Transverse colon (tissue), 4 donors: ENCODE results near the gene R3HDM4. TPM values are rescaled to one million over a fixed set of nuclear protein-coding genes. Genes with fewer than 3 reads are reported as not detected.

Source experiments
- DNase-seq: peaks from one replicate; pipeline ENCODE4 v3.0.0-alpha.2; 2019
- H3K27ac ChIP-seq, 4 donors: fragments of 200-600 bp; sonication (generic); 2 replicates each; pipeline ENCODE4 v1.5.1; 2016 to 2018; ENCODE audit warnings: inconsistent platforms in 4 of 4
- H3K27me3 ChIP-seq: fragments of 200-600 bp; sonication (generic); 2 replicates; pipeline ENCODE4 v1.5.1; 2017; ENCODE audit warnings: inconsistent platforms
- H3K36me3 ChIP-seq, 4 donors: fragments of 200-600 bp; sonication (generic); 2 replicates each; pipeline ENCODE4 v1.5.1; 2017 to 2019; ENCODE audit warnings: inconsistent platforms in 4 of 4
- H3K4me1 ChIP-seq, 4 donors: fragments of 200-600 bp; sonication (generic); 2 replicates each; pipeline ENCODE4 v1.5.1; 2017 to 2020; ENCODE audit warnings: inconsistent platforms in 4 of 4
- H3K4me3 ChIP-seq, 4 donors: fragments of 200-600 bp; sonication (generic); 1 replicate in 1 of 4; 2 replicates in 3 of 4; pipeline versions ENCODE4 v1.5.1 to v1.6.1; 2017 to 2019; ENCODE audit warnings: inconsistent platforms in 4 of 4
- H3K9me3 ChIP-seq, 2 donors: fragments of 200-600 bp; sonication (generic); 2 replicates each; pipeline ENCODE4 v1.5.1; 2017 to 2019; ENCODE audit warnings: inconsistent platforms in 2 of 2
- CTCF ChIP-seq, 5 experiments: fragments of 200-600 bp in 3 of 5; fragments of 450-650 bp in 2 of 5; sonication (generic) in 3 of 5; IDR thresholded peaks; 1 replicate in 2 of 5; 2 replicates in 3 of 5; pipeline ENCODE4 v1.5.1; 2016 to 2017; ENCODE audit warnings: antibody characterized with exemption in 5 of 5, inconsistent platforms in 3 of 5, mild to moderate bottlenecking in 2 of 5, moderate library complexity in 1 of 5
- EP300 ChIP-seq: sonication (generic); formaldehyde crosslinking; IDR thresholded peaks from one replicate; pipeline ENCODE4 v1.6.1; 2017; ENCODE audit warnings: antibody characterized with exemption, low read depth
- POLR2A ChIP-seq: fragments of 450-650 bp; IDR thresholded peaks from one replicate; pipeline ENCODE4 v1.6.1; 2016; ENCODE audit warnings: antibody characterized with exemption, mild to moderate bottlenecking, moderate library complexity
- POLR2AphosphoS5 ChIP-seq, 3 donors: sonication (generic); formaldehyde crosslinking; IDR thresholded peaks; one replicate each; pipeline ENCODE4 v1.6.1; 2016; ENCODE audit warnings: antibody characterized with exemption in 3 of 3
- WGBS, 2 donors: methylation state at CpG; one replicate each; pipeline ENCODE4 v1.1.5; 2018; ENCODE audit warnings: low coverage in 1 of 2; 5-methylcytosine and 5-hydroxymethylcytosine counted together
- in situ Hi-C, 4 donors: fragments of 200-750 bp; cut with MboI; loops; one replicate each; pipeline versions ENCODE4 v1.15.0 to v1.15.1; 2017; ENCODE audit warnings: low sequenced_read_pairs in 3 of 4, low pct_ligation_motif_present in 1 of 4, low pct_unique_long_range_greater_than_20kb in 1 of 4
- intact Hi-C: fragments of 100-400 bp; cut with DNase I; formaldehyde crosslinking; loops from one replicate; pipeline ENCODE4 v1.15.1; 2023; ENCODE audit warnings: low total_unique reads
- total RNA-seq, 4 donors: library from RNA; depleted of rRNA; stranded (reverse); fragments of >200 nt; gene quantifications; one replicate each; pipeline ENCODE4 v1.1.0, GENCODE V29; 2016

R3HDM4 gene
- total RNA-seq, 4 donors from 2014 or later = 43.8 to 49.4 (median 46.7) TPM

- in situ Hi-C loops (no loop called here), intact Hi-C loops (loop anchor here (5.0 to 10.0 kb wide), 2 partner anchors 140 to 282 kb away; no protein-coding TSS in a partner anchor)
- H3K4me1 ChIP-seq = peaks cover 15 to 50% (median 34%) of the 10 kb centered on the region in 4 donors
- 0 to 2% methylated on average over 6 to 21 of the region's 69 CpGs for WGBS, 2 donors
- H3K9me3 ChIP-seq = no peaks in the 10 kb centered on the region
- peak overlapping the region; percentile 90 to 100 (median 95) for H3K27ac ChIP-seq
- no peak for DNase-seq
- no peaks in the 10 kb centered on the region for H3K36me3 ChIP-seq
- peak overlapping the region; percentile 89 to 99 (median 94) for H3K4me3 ChIP-seq
- H3K27me3 ChIP-seq = peaks cover 14% of the 10 kb centered on the region
- no peak for TF ChIP-seq CTCF (IDR thresholded peaks at IDR 0.05)
- no peak for TF ChIP-seq POLR2A
- no peak for TF ChIP-seq EP300
- no peak for TF ChIP-seq POLR2AphosphoS5 (IDR thresholded peaks at IDR 0.05)
These were observed 589 bp downstream of the R3HDM4 start for GRCh38 chr19:912181-913079.

- peak overlapping the region in 1 of 4 donors; percentile 13 for H3K4me3 ChIP-seq
- intact Hi-C loops = loop anchor here (5.0 to 10.0 kb wide), 2 partner anchors 139 to 283 kb away; no protein-coding TSS in a partner anchor
- H3K36me3 ChIP-seq = no peaks in the 10 kb centered on the region
- 93 to 96% methylated on average over 13 to 46 of the region's 54 CpGs for WGBS, 2 donors
- peak overlapping the region in 3 of 4 donors; percentile 13 to 100 (median 25) for H3K27ac ChIP-seq
- H3K4me1 ChIP-seq = peaks cover 9 to 42% (median 27%) of the 10 kb centered on the region in 4 donors
- TF ChIP-seq CTCF (IDR thresholded peaks at IDR 0.05) (no peak), POLR2AphosphoS5 (IDR thresholded peaks at IDR 0.05) (no peak), EP300 (no peak), POLR2A (no peak)
- in situ Hi-C loops = no loop called here
- peaks cover 4% of the 10 kb centered on the region for H3K27me3 ChIP-seq
- H3K9me3 ChIP-seq = no peaks in the 10 kb centered on the region
- no peak for DNase-seq
These were observed 1.6 kb downstream of the R3HDM4 start for GRCh38 chr19:911197-912033.

GRCh38 chr19:907183-907853 is 5.7 kb downstream of the R3HDM4 start:
- DNase-seq = no peak
- no peaks in the 10 kb centered on the region for H3K9me3 ChIP-seq
- in situ Hi-C loops (no loop called here), intact Hi-C loops (no loop called here)
- peaks cover 9 to 35% (median 20%) of the 10 kb centered on the region in 4 donors for H3K4me1 ChIP-seq
- WGBS, 2 donors = 70% methylated on average over 14 of the region's 14 CpGs; no CpG with 5 or more reads in 1 of the 2 donors
- H3K36me3 ChIP-seq = no peaks in the 10 kb centered on the region
- no peak overlapping the region for H3K4me3 ChIP-seq
- peak overlapping the region in 2 of 4 donors; percentile 92 to 96 for H3K27ac ChIP-seq
- no peaks in the 10 kb centered on the region for H3K27me3 ChIP-seq
- no peak for TF ChIP-seq POLR2AphosphoS5 (IDR thresholded peaks at IDR 0.05)
- TF ChIP-seq EP300 = no peak
- no peak for TF ChIP-seq CTCF (IDR thresholded peaks at IDR 0.05)
- TF ChIP-seq POLR2A = no peak
